ENCODE results near the gene ZNF561. TPM values are rescaled to one million over a fixed set of nuclear protein-coding genes. Genes with fewer than 3 reads are reported as not detected.
A peak's percentile ranks its signal among the peaks of the same experiment; 100 is the strongest.

The ZNF561 gene
- total and polyA plus RNA-seq, 4 experiments from 2014 or later = 12.5 to 75.8 (median 42.3) TPM

- Mint-ChIP-seq H3K4me1 (peaks cover 16 to 29% (median 23%) of the 10 kb centered on the region in 4 donors), H3K36me3 (peaks cover 16 to 35% of the 10 kb centered on the region in 2 donors)
- POLR2A ChIA-PET (ENCODE audit: partially characterized antibody) = interaction anchor here (0.7 to 1.2 kb wide), 3 partner anchors 146 to 299 kb away, joined by 3 to 4 read pairs (median 4); partner anchors contain the start of genes ZNF559 and ZNF846
Observed at GRCh38 chr19:9622531-9622930, 1.5 kb upstream of the ZNF561 start.

GRCh38 chr19:9620842-9621155, 233 bp downstream of the ZNF561 start:
- no peaks in the 10 kb centered on the region for H3K27me3 ChIP-seq (ENCODE audit: insufficient read depth, low read length)
- intact Hi-C loops (cut with micrococcal nuclease) = loop anchor here (1.0 to 2.0 kb wide), 7 partner anchors 36 to 480 kb away; partner anchors contain the start of genes ZNF121, ZNF317, ZNF562 and ZNF846
- no peaks in the 10 kb centered on the region for H3K9me3 ChIP-seq (ENCODE audit: control insufficient read depth in 1 of 2, low read length in 2 of 2)
- no peak for DNase-seq
- peak overlapping the region; percentile 87 to 94 for H3K4me3 ChIP-seq (ENCODE audit: low read length in 2 of 2)
- Mint-ChIP-seq H3K4me3 (peak overlapping the region; percentile 96 to 100 (median 99)), H3K27ac (peak overlapping the region; percentile 100), H3K9me3 (peaks cover 0 to 10% (median 5%) of the 10 kb centered on the region in 8 donors), H3K36me3 (peaks cover 24 to 45% of the 10 kb centered on the region in 2 donors), H3K27me3 (peaks cover 0 to 3% of the 10 kb centered on the region in 2 donors), H3K4me1 (peaks cover 14 to 26% (median 20%) of the 10 kb centered on the region in 4 donors)
- H3K36me3 ChIP-seq (ENCODE audit: insufficient read depth, low read length) = peaks cover 23% of the 10 kb centered on the region
- peaks cover 21% of the 10 kb centered on the region for H3K4me1 ChIP-seq (ENCODE audit: insufficient read depth, low read length)
- H3K27ac ChIP-seq (ENCODE audit: low read depth, low read length) = peak overlapping the region; percentile 88
- CTCF ChIA-PET (ENCODE audit: partially characterized antibody) = interaction anchor here (1.3 kb wide), 2 partner anchors 34 kb away, joined by 3 read pairs; no protein-coding TSS in a partner anchor
- POLR2A ChIA-PET (ENCODE audit: partially characterized antibody) = interaction anchor here (3.2 kb wide), 1 partner anchor 148 kb away, joined by 36 read pairs; the partner anchor contains the start of gene ZNF846

More at GRCh38 chr19:9622531-9622930, 1.5 kb upstream of the ZNF561 start:
- Histone ChIP-seq H3K27me3 (ENCODE audit: insufficient read depth, low read length) (no peaks in the 10 kb centered on the region), H3K4me1 (ENCODE audit: insufficient read depth, low read length) (peaks cover 21% of the 10 kb centered on the region), H3K9me3 (ENCODE audit: control insufficient read depth in 1 of 2, low read length in 2 of 2) (no peaks in the 10 kb centered on the region), H3K36me3 (ENCODE audit: insufficient read depth, low read length) (peaks cover 8% of the 10 kb centered on the region), H3K4me3 (ENCODE audit: low read length in 2 of 2) (no peak overlapping the region), H3K27ac (ENCODE audit: low read depth, low read length) (no peak overlapping the region)
- H3K9me3 Mint-ChIP-seq = peaks cover 0 to 10% (median 5%) of the 10 kb centered on the region in 8 donors
- peak overlapping the region; percentile 52 to 100 (median 77) for H3K27ac Mint-ChIP-seq
- DNase-seq = no peak
- intact Hi-C loops (cut with micrococcal nuclease) = no loop called here
- H3K27me3 Mint-ChIP-seq = peaks cover 0 to 3% of the 10 kb centered on the region in 2 donors
- CTCF ChIA-PET (ENCODE audit: partially characterized antibody) = interaction anchor here (1.0 to 1.2 kb wide), 3 partner anchors 46 to 171 kb away, joined by 3 read pairs; partner anchors contain the start of gene ZNF846
- peak overlapping the region in 6 of 8 donors; percentile 34 to 73 (median 52) for H3K4me3 Mint-ChIP-seq

- H3K27ac Mint-ChIP-seq = no peak overlapping the region
- intact Hi-C loops (cut with micrococcal nuclease) = no loop called here
- CTCF ChIA-PET (ENCODE audit: partially characterized antibody) = interaction anchor here (1.6 kb wide), 1 partner anchor 10 kb away, joined by 9 read pairs; no protein-coding TSS in a partner anchor
- peaks cover 0 to 28% (median 20%) of the 10 kb centered on the region in 8 donors for H3K9me3 Mint-ChIP-seq
- no peaks in the 10 kb centered on the region for H3K27me3 Mint-ChIP-seq
- no peak overlapping the region for H3K4me3 ChIP-seq (ENCODE audit: low read length in 2 of 2)
- POLR2A ChIA-PET (ENCODE audit: partially characterized antibody) = interaction anchor here (0.7 kb wide), 1 partner anchor 32 kb away, joined by 3 read pairs; no protein-coding TSS in a partner anchor
- H3K9me3 ChIP-seq (ENCODE audit: control insufficient read depth in 1 of 2, low read length in 2 of 2) = peaks cover 0 to 7% of the 10 kb centered on the region in 2 donors
- no peaks in the 10 kb centered on the region for H3K27me3 ChIP-seq (ENCODE audit: insufficient read depth, low read length)
- H3K4me1 Mint-ChIP-seq = peaks cover 3 to 12% (median 7%) of the 10 kb centered on the region in 4 donors
- peaks cover 69% of the 10 kb centered on the region for H3K36me3 ChIP-seq (ENCODE audit: insufficient read depth, low read length)
- H3K4me1 ChIP-seq (ENCODE audit: insufficient read depth, low read length) = peaks cover 16% of the 10 kb centered on the region
- DNase-seq = no peak
- H3K4me3 Mint-ChIP-seq = no peak overlapping the region
- H3K27ac ChIP-seq (ENCODE audit: low read depth, low read length) = no peak overlapping the region
- H3K36me3 Mint-ChIP-seq = peaks cover 69 to 70% of the 10 kb centered on the region in 2 donors
Observed at GRCh38 chr19:9615844-9616243, 5.2 kb downstream of the ZNF561 start.

GRCh38 chr19:9610484-9611113, 10.4 kb downstream of the ZNF561 start:
- ChIA-PET CTCF (ENCODE audit: partially characterized antibody) (interaction anchor here (1.1 kb wide), 2 partner anchors 9 to 185 kb away, joined by 3 read pairs; no protein-coding TSS in a partner anchor), POLR2A (ENCODE audit: partially characterized antibody) (no interaction called here)
- no peaks in the 10 kb centered on the region for H3K4me1 ChIP-seq (ENCODE audit: insufficient read depth, low read length)
- peaks cover 4 to 74% (median 57%) of the 10 kb centered on the region in 8 donors for H3K9me3 Mint-ChIP-seq
- peaks cover 65 to 73% of the 10 kb centered on the region in 2 donors for H3K36me3 Mint-ChIP-seq
- no peaks in the 10 kb centered on the region for H3K27me3 ChIP-seq (ENCODE audit: insufficient read depth, low read length)
- peaks cover 54% of the 10 kb centered on the region for H3K36me3 ChIP-seq (ENCODE audit: insufficient read depth, low read length)
- intact Hi-C loops (cut with micrococcal nuclease) = no loop called here
- peaks cover 5 to 37% of the 10 kb centered on the region in 2 donors for H3K9me3 ChIP-seq (ENCODE audit: control insufficient read depth in 1 of 2, low read length in 2 of 2)
- no peak overlapping the region for H3K27ac ChIP-seq (ENCODE audit: low read depth, low read length)
- H3K4me1 Mint-ChIP-seq = no peaks in the 10 kb centered on the region
- H3K4me3 Mint-ChIP-seq = no peak overlapping the region
- H3K27ac Mint-ChIP-seq = no peak overlapping the region
- H3K27me3 Mint-ChIP-seq = no peaks in the 10 kb centered on the region
- DNase-seq = no peak
- H3K4me3 ChIP-seq (ENCODE audit: low read length in 2 of 2) = no peak overlapping the region

GRCh38 chr19:9608912-9609311, 12.1 kb downstream of the ZNF561 start:
- Histone ChIP-seq H3K9me3 (ENCODE audit: control insufficient read depth in 1 of 2, low read length in 2 of 2) (peaks cover 5 to 37% of the 10 kb centered on the region in 2 donors), H3K27ac (ENCODE audit: low read depth, low read length) (no peak overlapping the region), H3K27me3 (ENCODE audit: insufficient read depth, low read length) (no peaks in the 10 kb centered on the region), H3K4me1 (ENCODE audit: insufficient read depth, low read length) (no peaks in the 10 kb centered on the region), H3K4me3 (ENCODE audit: low read length in 2 of 2) (no peak overlapping the region), H3K36me3 (ENCODE audit: insufficient read depth, low read length) (peaks cover 39% of the 10 kb centered on the region)
- Mint-ChIP-seq H3K9me3 (peaks cover 4 to 87% (median 62%) of the 10 kb centered on the region in 8 donors), H3K27me3 (no peaks in the 10 kb centered on the region), H3K27ac (no peak overlapping the region), H3K4me3 (no peak overlapping the region), H3K4me1 (no peaks in the 10 kb centered on the region), H3K36me3 (peaks cover 56 to 63% of the 10 kb centered on the region in 2 donors)
- intact Hi-C loops (cut with micrococcal nuclease) = no loop called here
- DNase-seq = no peak
- POLR2A ChIA-PET (ENCODE audit: partially characterized antibody) = no interaction called here
- CTCF ChIA-PET (ENCODE audit: partially characterized antibody) = no interaction called here

GRCh38 chr19:9597027-9597426, 24.0 kb downstream of the ZNF561 start:
- no peak overlapping the region for H3K4me3 ChIP-seq (ENCODE audit: low read length in 2 of 2)
- H3K27ac ChIP-seq (ENCODE audit: low read depth, low read length) = no peak overlapping the region
- intact Hi-C loops (cut with micrococcal nuclease) = no loop called here
- CTCF ChIA-PET (ENCODE audit: partially characterized antibody) = no interaction called here
- H3K4me1 ChIP-seq (ENCODE audit: insufficient read depth, low read length) = no peaks in the 10 kb centered on the region
- no peak overlapping the region for H3K27ac Mint-ChIP-seq
- no peaks in the 10 kb centered on the region for H3K27me3 ChIP-seq (ENCODE audit: insufficient read depth, low read length)
- no peaks in the 10 kb centered on the region for H3K36me3 ChIP-seq (ENCODE audit: insufficient read depth, low read length)
- H3K4me1 Mint-ChIP-seq = no peaks in the 10 kb centered on the region
- peaks cover 0 to 13% of the 10 kb centered on the region in 2 donors for H3K27me3 Mint-ChIP-seq
- H3K36me3 Mint-ChIP-seq = peaks cover 6 to 9% of the 10 kb centered on the region in 2 donors
- no peaks in the 10 kb centered on the region for H3K9me3 ChIP-seq (ENCODE audit: control insufficient read depth in 1 of 2, low read length in 2 of 2)
- POLR2A ChIA-PET (ENCODE audit: partially characterized antibody) = no interaction called here
- no peak overlapping the region for H3K4me3 Mint-ChIP-seq
- H3K9me3 Mint-ChIP-seq = peaks cover 0 to 33% (median 20%) of the 10 kb centered on the region in 8 donors
- no peak for DNase-seq

- intact Hi-C loops (cut with micrococcal nuclease) = loop anchor here (1.0 to 2.0 kb wide), 4 partner anchors 210 to 450 kb away; no protein-coding TSS in a partner anchor
Observed at GRCh38 chr19:9586764-9587163, 34.3 kb downstream of the ZNF561 start.

More at GRCh38 chr19:9586764-9587163, 34.3 kb downstream of the ZNF561 start:
- Mint-ChIP-seq H3K4me3 (peak overlapping the region in 2 of 8 donors; percentile 1 to 4), H3K4me1 (peaks cover 10 to 32% (median 17%) of the 10 kb centered on the region in 4 donors), H3K36me3 (peaks cover 5 to 15% of the 10 kb centered on the region in 2 donors), H3K27ac (peak overlapping the region in 2 of 7 donors; percentile 3 to 32), H3K9me3 (peaks cover 0 to 2% (median 0%) of the 10 kb centered on the region in 8 donors), H3K27me3 (peaks cover 2 to 4% of the 10 kb centered on the region in 2 donors)
- Histone ChIP-seq H3K9me3 (ENCODE audit: control insufficient read depth in 1 of 2, low read length in 2 of 2) (no peaks in the 10 kb centered on the region), H3K4me1 (ENCODE audit: insufficient read depth, low read length) (peaks cover 16% of the 10 kb centered on the region), H3K4me3 (ENCODE audit: low read length in 2 of 2) (no peak overlapping the region), H3K27ac (ENCODE audit: low read depth, low read length) (no peak overlapping the region), H3K27me3 (ENCODE audit: insufficient read depth, low read length) (no peaks in the 10 kb centered on the region), H3K36me3 (ENCODE audit: insufficient read depth, low read length) (no peaks in the 10 kb centered on the region)
- CTCF ChIA-PET (ENCODE audit: partially characterized antibody) = interaction anchor here (0.6 to 3.1 kb wide), 8 partner anchors 9 to 661 kb away, joined by 3 to 15 read pairs (median 4); partner anchors contain the start of gene ZNF561
- peak; percentile 70 to 78 (median 71) for DNase-seq
- POLR2A ChIA-PET (ENCODE audit: partially characterized antibody) = interaction anchor here (0.6 to 1.0 kb wide), 2 partner anchors 182 to 219 kb away, joined by 4 read pairs; partner anchors contain the start of gene ZNF846
